NCI-H1417 (cell line): Measurements from ENCODE around the gene OR2G6.
"Not testable (repeated sequence)": the region's sequence is repeated elsewhere in the genome, so short reads cannot be mapped to it uniquely, and the experiment has no call there.

ENCODE experiments used
- DNase-seq, 3 experiments: peaks; one replicate each; lab custom pipeline; 2025; lab: John Stamatoyannopoulos, UW

Gene OR2G6

DNA sequence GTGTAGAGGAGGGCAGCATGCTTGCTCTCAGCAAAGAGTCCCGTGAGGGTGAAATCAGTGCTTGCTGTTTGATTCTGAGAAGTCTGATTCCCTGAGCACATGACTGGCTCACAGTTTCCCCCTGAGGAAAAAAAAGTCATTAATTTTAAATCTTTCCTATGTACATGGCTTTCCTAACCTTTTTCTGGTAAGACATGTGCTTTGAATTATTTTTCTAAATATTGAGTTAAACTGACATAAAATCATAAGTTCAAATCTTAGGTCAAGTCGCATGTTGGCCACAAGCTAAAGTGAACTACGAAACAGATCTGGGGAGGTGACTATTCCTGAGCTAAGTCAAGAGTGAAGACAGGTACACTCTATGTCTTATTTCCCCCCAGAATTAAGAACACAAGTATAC lies 66.8 kb downstream of the OR2G6 start, which contains the start of gene OR2T34:
Gene OR2T34 (minus strand): TSS at position 101 of the 400 bp plus-strand sequence. CDS start 0 bp downstream, at position 101.
- DNase-seq, result not testable (repeated sequence)

DNA sequence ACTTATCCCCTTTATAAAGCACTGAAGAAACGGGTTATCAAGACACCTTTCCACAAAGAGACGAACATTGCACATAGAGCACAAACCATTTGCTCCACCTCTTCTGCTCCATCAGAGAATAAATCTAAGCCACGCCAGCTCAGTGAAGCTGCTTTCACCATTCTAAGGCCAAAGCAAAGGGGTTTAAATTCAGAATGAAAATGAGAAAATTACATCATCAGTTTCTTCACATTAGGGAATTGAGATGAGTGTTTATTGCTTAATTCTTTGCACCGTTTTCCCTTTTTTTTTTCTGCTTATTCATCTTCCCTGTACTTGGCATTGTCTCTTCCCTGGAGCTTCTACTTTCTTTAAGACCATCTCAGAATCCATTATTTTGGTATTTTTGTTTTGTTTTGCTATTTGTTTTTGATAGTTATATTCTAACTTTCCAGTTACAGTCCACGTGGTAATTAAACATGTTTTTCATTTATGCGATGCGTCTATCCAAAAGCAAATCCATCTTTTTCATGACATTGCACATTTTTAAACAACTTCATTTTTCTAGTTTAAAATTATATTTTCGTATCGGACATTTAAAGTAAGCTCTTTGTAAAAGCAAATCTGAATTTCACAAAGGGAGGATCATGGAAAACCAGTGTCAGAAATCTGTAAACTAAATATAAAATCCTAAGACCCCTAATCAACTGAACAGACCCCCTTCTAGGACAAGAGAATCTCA lies 68.5 kb downstream of the OR2G6 start:
- DNase-seq, result no peak
